Parathyroid adenoma (tissue), 2 donors: ENCODE measurements around the gene RNF212B.

Source experiments
- H2AFZ ChIP-seq: fragments of 300-600 bp; sonication (generic); one replicate; pipeline ENCODE4 v1.7.0; 2017; ENCODE audit warnings: antibody characterized with exemption, mild to moderate bottlenecking
- H3K27ac ChIP-seq: fragments of 300-600 bp; sonication (generic); one replicate; pipeline ENCODE4 v1.7.0; 2017
- H3K27me3 ChIP-seq: fragments of 300-600 bp; sonication (generic); one replicate; pipeline ENCODE4 v1.7.0; 2017; ENCODE audit warnings: low read length; ENCODE audit not compliant: control insufficient read depth, insufficient read depth
- H3K36me3 ChIP-seq: fragments of 300-600 bp; sonication (generic); one replicate; pipeline ENCODE4 v1.7.0; 2017; ENCODE audit warnings: low read length; ENCODE audit not compliant: control insufficient read depth, insufficient read depth
- H3K4me1 ChIP-seq: fragments of 300-600 bp; sonication (generic); one replicate; pipeline ENCODE4 v1.7.0; 2017; ENCODE audit warnings: control low read depth
- H3K4me2 ChIP-seq: fragments of 300-600 bp; sonication (generic); one replicate; pipeline ENCODE4 v1.7.0; 2017; ENCODE audit warnings: low read length
- H3K4me3 ChIP-seq: fragments of 300-600 bp; sonication (generic); one replicate; pipeline ENCODE4 v1.7.0; 2017; ENCODE audit warnings: low read depth, low read length
- H3K79me2 ChIP-seq: fragments of 300-600 bp; sonication (generic); one replicate; pipeline ENCODE4 v1.7.0; 2017; ENCODE audit warnings: control low read depth
- H3K9ac ChIP-seq: fragments of 300-600 bp; sonication (generic); one replicate; pipeline ENCODE4 v1.7.0; 2017; ENCODE audit warnings: mild to moderate bottlenecking
- H3K9me3 ChIP-seq: fragments of 300-600 bp; sonication (generic); one replicate; pipeline ENCODE4 v1.7.0; 2017; ENCODE audit warnings: low read length; ENCODE audit not compliant: control insufficient read depth
- CTCF ChIP-seq: fragments of 300-600 bp; sonication (generic); IDR thresholded peaks from one replicate; pipeline ENCODE4 v1.7.0; 2017; ENCODE audit warnings: antibody characterized with exemption, mild to moderate bottlenecking
- donor health status: primary hyperparathyroidism.

Gene RNF212B

GRCh38 chr14:23285530-23286019 is 47.8 kb downstream of the RNF212B start:
- peaks cover 16% of the 10 kb centered on the region for H3K79me2 ChIP-seq
- H3K36me3 ChIP-seq: no peaks in the 10 kb centered on the region
- H3K27me3 ChIP-seq: no peaks in the 10 kb centered on the region
- no peak for TF ChIP-seq CTCF
- H3K4me3 ChIP-seq: peak overlapping the region; percentile 87
- peak overlapping the region; percentile 94 for H2AFZ ChIP-seq
- peak overlapping the region; percentile 62 for H3K9ac ChIP-seq
- no peaks in the 10 kb centered on the region for H3K9me3 ChIP-seq
- H3K4me1 ChIP-seq: peaks cover 5% of the 10 kb centered on the region
- H3K4me2 ChIP-seq: peak overlapping the region; percentile 75
- H3K27ac ChIP-seq: peak overlapping the region; percentile 76

GRCh38 chr14:23286020-23286901 is 48.5 kb downstream of the RNF212B start, which contains the start of gene HOMEZ:
TSS of gene HOMEZ (minus strand) at chr14:23286132. CDS start at chr14:23285952, 180 bp downstream.
- Histone ChIP-seq H3K36me3 (no peaks in the 10 kb centered on the region), H3K4me1 (peaks cover 5% of the 10 kb centered on the region), H3K9me3 (no peaks in the 10 kb centered on the region), H3K27ac (peak within 1 kb of the TSS; percentile 87), H3K4me3 (peak within 1 kb of the TSS; percentile 87), H3K27me3 (no peaks in the 10 kb centered on the region), H2AFZ (peak within 1 kb of the TSS; percentile 94), H3K4me2 (peak within 1 kb of the TSS; percentile 76), H3K79me2 (peaks cover 10% of the 10 kb centered on the region), H3K9ac (peak within 1 kb of the TSS; percentile 62)
- peak; percentile 37 for TF ChIP-seq CTCF

- H3K9me3 ChIP-seq: no peaks in the 10 kb centered on the region
- peak overlapping the region; percentile 76 for H3K4me2 ChIP-seq
- H3K4me1 ChIP-seq: peaks cover 5% of the 10 kb centered on the region
- no peaks in the 10 kb centered on the region for H3K27me3 ChIP-seq
- no peaks in the 10 kb centered on the region for H3K36me3 ChIP-seq
- H3K9ac ChIP-seq: peak overlapping the region; percentile 1
- H2AFZ ChIP-seq: peak overlapping the region; percentile 86
- no peak for TF ChIP-seq CTCF
- H3K79me2 ChIP-seq: peaks cover 4% of the 10 kb centered on the region
- peak overlapping the region; percentile 87 for H3K4me3 ChIP-seq
- peak overlapping the region; percentile 87 for H3K27ac ChIP-seq
Measured at GRCh38 chr14:23286902-23287479, 49.3 kb downstream of the RNF212B start.

- Histone ChIP-seq H3K36me3 (no peaks in the 10 kb centered on the region), H2AFZ (peak overlapping the region; percentile 12), H3K27me3 (no peaks in the 10 kb centered on the region), H3K9me3 (no peaks in the 10 kb centered on the region), H3K9ac (no peak overlapping the region), H3K4me1 (peaks cover 4% of the 10 kb centered on the region), H3K4me3 (no peak overlapping the region), H3K4me2 (peak overlapping the region; percentile 14), H3K79me2 (no peaks in the 10 kb centered on the region), H3K27ac (no peak overlapping the region)
- peak; percentile 95 for TF ChIP-seq CTCF
Measured at GRCh38 chr14:23294734-23295561, 57.2 kb downstream of the RNF212B start.
